Urinary bladder (tissue), 4 donors: ENCODE results near the gene FATE1. TPM values are rescaled to one million over a fixed set of nuclear protein-coding genes. Genes with fewer than 3 reads are reported as not detected.
A peak's percentile ranks its signal among the peaks of the same experiment; 100 is the strongest.

ENCODE experiments used
- DNase-seq: peaks from one replicate; pipeline ENCODE4 v3.0.0-alpha.2; 2015; ENCODE audit errors: extremely low spot score
- H3K27ac ChIP-seq: one replicate; pipeline ENCODE4 v1.5.1; 2013; ENCODE audit warnings: low read depth, mild to moderate bottlenecking, moderate library complexity
- H3K36me3 ChIP-seq: one replicate; pipeline ENCODE4 v1.6.1; 2013; ENCODE audit warnings: mild to moderate bottlenecking, moderate library complexity; ENCODE audit not compliant: insufficient read depth
- H3K4me1 ChIP-seq: one replicate; pipeline ENCODE4 v1.6.1; 2013; ENCODE audit warnings: mild to moderate bottlenecking, moderate library complexity; ENCODE audit not compliant: insufficient read depth
- H3K4me3 ChIP-seq: one replicate; pipeline ENCODE4 v1.5.1; 2013; ENCODE audit warnings: low read depth, low read length
- WGBS: extraction: QIAGEN DNeasy Blood & Tissue Kit; methylation state at CpG from one replicate; pipeline ENCODE4 v1.1.7; 2013; 5-methylcytosine and 5-hydroxymethylcytosine counted together
- polyA plus RNA-seq: library from polyadenylated mRNA; stranded (reverse); fragments of 200-250 nt; gene quantifications from one replicate; pipeline ENCODE4 v1.2.3, GENCODE V29; 2013
- total RNA-seq: library from RNA; depleted of rRNA; stranded (reverse); fragments of >200 nt; gene quantifications from one replicate; pipeline ENCODE4 v1.2.3, GENCODE V29; 2014
- donor health status: healthy with polysubstance abuse.
- donor health status: healthy.

Gene FATE1
- total and polyA plus RNA-seq, 2 donors: 0.13 TPM; not detected in 1

DNA sequence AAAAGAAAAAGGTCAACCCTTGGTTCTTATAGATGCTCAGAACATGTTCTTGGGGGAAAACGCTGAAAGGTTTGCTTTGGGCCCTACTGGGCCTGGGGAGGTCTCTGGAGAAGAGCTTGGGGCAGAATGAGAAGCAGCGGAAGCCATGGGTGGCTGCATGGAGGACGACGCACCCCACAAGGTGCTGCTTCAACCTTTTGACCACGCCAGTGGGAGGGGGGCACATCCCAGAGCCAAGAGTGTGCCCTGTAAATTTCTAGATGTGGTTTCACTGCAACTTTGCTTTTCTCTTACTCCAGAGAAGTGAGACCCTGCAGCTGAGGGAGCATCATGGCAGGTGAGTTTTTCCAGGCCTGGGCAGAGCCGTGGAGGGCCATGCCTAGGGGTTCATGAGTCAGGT lies 17.4 kb upstream of the FATE1 start:
- Histone ChIP-seq H3K36me3 (no peaks in the 10 kb centered on the region), H3K4me1 (no peaks in the 10 kb centered on the region), H3K4me3 (no peak overlapping the region), H3K27ac (no peak overlapping the region)
- DNase-seq: no peak
- WGBS: 94% methylated on average over 6 of the region's 6 CpGs

DNA sequence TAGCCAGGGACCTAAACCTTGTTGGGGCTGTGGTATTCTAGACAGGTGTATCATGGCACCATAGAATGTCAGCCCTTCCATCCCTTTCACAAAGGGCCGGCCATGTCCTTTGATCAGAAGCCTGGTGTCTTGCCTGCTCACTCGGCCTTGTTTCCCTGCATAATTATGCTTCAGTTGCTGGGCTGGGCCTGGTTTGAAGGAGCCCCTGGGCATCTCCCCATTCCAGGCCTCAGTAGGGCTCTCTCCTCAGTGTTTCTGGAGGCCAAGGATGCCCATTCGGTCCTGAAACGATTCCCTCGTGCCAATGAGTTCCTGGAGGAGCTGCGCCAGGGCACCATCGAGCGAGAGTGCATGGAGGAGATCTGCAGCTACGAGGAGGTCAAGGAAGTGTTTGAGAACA lies 16.1 kb upstream of the FATE1 start:
- no peak for DNase-seq
- WGBS: 94% methylated on average over 9 of the region's 9 CpGs

GRCh38 chrX:151700581-151700980 lies 15.3 kb upstream of the FATE1 start:
- Histone ChIP-seq H3K36me3 (no peaks in the 10 kb centered on the region), H3K27ac (no peak overlapping the region), H3K4me3 (no peak overlapping the region), H3K4me1 (no peaks in the 10 kb centered on the region)
- WGBS: 95% methylated on average over 16 of the region's 16 CpGs
- DNase-seq: no peak

More for the DNA sequence above, 16.1 kb upstream of the FATE1 start:
- no peaks in the 10 kb centered on the region for H3K4me1 ChIP-seq
- H3K27ac ChIP-seq: no peak overlapping the region
- H3K36me3 ChIP-seq: no peaks in the 10 kb centered on the region
- H3K4me3 ChIP-seq: no peak overlapping the region

GRCh38 chrX:151701071-151701470 lies 14.8 kb upstream of the FATE1 start:
- no peak for DNase-seq
- H3K4me3 ChIP-seq: no peak overlapping the region
- H3K36me3 ChIP-seq: no peaks in the 10 kb centered on the region
- no peak overlapping the region for H3K27ac ChIP-seq
- 94% methylated on average over 4 of the region's 4 CpGs for WGBS
- H3K4me1 ChIP-seq: no peaks in the 10 kb centered on the region

DNA sequence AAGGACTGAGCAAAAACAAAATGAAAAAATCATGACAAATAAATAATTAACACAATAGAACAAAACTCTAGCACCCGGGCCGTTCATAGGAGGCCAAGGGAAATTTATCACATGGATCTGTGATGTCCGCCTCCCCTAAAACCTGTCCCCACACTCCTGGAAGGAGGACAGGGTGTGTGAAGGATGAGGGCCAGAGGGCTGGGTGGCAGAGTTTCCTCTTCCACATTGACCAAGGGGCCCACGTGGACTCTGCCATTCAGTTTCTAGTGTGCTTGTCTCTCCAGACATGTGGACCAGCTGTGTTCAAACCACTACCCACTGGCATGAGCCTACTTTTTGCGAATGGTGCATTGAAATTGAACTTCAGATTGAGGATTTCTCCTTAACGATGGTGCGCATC lies 14.3 kb upstream of the FATE1 start:
- no peak overlapping the region for H3K27ac ChIP-seq
- H3K4me3 ChIP-seq: no peak overlapping the region
- H3K36me3 ChIP-seq: no peaks in the 10 kb centered on the region
- DNase-seq: no peak
- no peaks in the 10 kb centered on the region for H3K4me1 ChIP-seq
- WGBS: 94% methylated on average over 7 of the region's 7 CpGs

DNA sequence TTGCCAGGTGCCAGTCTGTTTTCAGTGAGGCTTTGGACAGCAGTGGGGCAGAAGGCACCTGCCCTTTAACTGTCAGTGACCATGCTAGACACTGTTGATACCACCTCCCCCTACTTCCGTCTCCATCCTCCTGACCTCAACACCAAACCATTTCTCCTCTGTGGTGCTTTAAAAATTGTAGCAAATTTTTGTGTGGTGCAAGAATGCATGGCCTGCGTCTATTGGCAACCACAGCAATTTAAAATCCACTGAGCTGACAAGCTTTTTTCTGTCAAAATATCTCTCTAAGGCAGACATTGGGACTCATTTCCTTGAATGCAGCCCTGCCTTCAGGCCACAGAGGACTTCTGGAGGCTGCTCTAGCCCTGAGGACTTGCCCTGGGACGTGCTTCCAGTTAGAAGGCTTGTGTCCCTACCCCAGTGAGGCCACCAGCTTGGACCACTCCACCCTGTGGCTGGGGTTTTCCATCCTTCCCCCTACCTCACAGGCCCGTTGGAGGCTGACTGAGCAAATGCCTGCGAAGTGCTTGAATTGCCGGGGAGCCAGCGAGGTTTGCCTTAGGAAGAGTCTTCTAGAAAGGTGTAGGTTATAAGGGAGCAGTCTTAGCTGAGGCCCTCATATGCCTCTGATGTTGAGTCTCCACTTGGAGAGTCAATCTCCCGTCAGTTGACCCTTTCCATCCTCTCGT lies 13.7 kb upstream of the FATE1 start:
- no peak for DNase-seq
- H3K36me3 ChIP-seq: no peaks in the 10 kb centered on the region
- no peak overlapping the region for H3K4me3 ChIP-seq
- WGBS: 84% methylated on average over 9 of the region's 9 CpGs
- no peaks in the 10 kb centered on the region for H3K4me1 ChIP-seq
- no peak overlapping the region for H3K27ac ChIP-seq

GRCh38 chrX:151702741-151703340 lies 13.0 kb upstream of the FATE1 start:
- Histone ChIP-seq H3K27ac (no peak overlapping the region), H3K4me3 (no peak overlapping the region), H3K36me3 (no peaks in the 10 kb centered on the region), H3K4me1 (no peaks in the 10 kb centered on the region)
- no peak for DNase-seq
- WGBS: 70% methylated on average over 7 of the region's 7 CpGs

DNA sequence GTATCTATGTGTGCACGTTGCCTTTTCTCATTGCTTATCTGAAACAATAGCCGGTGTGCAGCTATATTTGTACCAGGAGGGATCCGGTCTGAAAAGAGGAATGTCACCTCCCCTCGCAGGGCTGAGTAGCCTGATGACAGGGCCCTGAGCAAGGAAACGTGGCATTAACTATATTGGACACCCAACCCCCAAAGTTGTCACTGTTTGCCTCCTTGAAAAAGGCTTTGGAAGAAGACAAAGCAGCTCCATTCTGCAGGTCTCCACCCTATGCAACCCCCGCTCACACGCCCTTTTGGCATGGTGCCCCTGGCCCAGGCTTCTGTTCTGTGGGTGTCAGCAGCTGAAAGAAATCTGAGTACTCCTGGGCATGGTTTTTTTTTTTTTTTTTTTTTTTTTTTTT lies 12.3 kb upstream of the FATE1 start:
- no peak overlapping the region for H3K4me3 ChIP-seq
- 14% methylated on average over 7 of the region's 7 CpGs for WGBS
- peak; percentile 8 for DNase-seq

DNA sequence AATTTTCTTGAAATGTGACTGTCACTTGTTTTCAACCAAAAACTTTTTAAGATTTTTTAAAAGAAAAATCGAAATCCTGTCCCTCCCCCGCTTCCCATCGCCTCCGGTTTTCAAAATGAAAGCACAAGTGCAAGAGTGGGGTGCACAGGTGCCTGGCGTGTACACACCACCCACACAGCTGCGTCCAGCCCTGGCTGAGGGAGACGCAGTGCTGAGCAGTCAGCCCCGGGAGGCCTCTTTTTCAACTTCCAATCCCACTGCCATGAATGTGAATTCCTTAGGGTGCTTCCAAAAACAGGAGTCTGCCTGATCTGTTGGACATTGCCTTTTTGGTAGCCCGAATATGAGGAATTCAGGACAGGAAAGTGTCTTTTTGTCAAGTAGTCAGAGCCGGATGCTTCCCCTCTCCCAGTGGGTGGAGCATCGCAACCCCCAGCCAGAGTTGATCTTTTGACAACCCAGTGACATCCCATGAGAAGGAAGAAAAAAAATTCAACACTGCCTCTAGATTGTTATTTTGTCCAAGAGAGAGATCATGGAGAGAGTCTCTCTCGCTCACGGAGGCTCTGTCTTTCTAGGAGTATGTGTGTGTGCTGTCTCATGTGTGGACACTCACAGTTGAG lies 11.7 kb upstream of the FATE1 start:
- DNase-seq: no peak
- no peaks in the 10 kb centered on the region for H3K4me1 ChIP-seq
- H3K27ac ChIP-seq: no peak overlapping the region
- H3K36me3 ChIP-seq: no peaks in the 10 kb centered on the region
- WGBS: 58% methylated on average over 13 of the region's 13 CpGs
- no peak overlapping the region for H3K4me3 ChIP-seq

More for the DNA sequence above, 12.3 kb upstream of the FATE1 start:
- Histone ChIP-seq H3K27ac (no peak overlapping the region), H3K4me1 (no peaks in the 10 kb centered on the region), H3K36me3 (no peaks in the 10 kb centered on the region)

GRCh38 chrX:151708821-151709220 lies 7.0 kb upstream of the FATE1 start:
- no peak overlapping the region for H3K27ac ChIP-seq
- WGBS: 94% methylated on average over 7 of the region's 7 CpGs
- no peaks in the 10 kb centered on the region for H3K4me1 ChIP-seq
- DNase-seq: no peak
- H3K4me3 ChIP-seq: no peak overlapping the region
- no peaks in the 10 kb centered on the region for H3K36me3 ChIP-seq

GRCh38 chrX:151710457-151710856 lies 5.4 kb upstream of the FATE1 start:
- Histone ChIP-seq H3K4me3 (no peak overlapping the region), H3K4me1 (no peaks in the 10 kb centered on the region), H3K36me3 (no peaks in the 10 kb centered on the region), H3K27ac (no peak overlapping the region)
- DNase-seq: no peak
- 71% methylated on average over 2 of the region's 2 CpGs for WGBS

GRCh38 chrX:151711154-151711553 lies 4.7 kb upstream of the FATE1 start:
- H3K36me3 ChIP-seq: no peaks in the 10 kb centered on the region
- no peak overlapping the region for H3K27ac ChIP-seq
- WGBS: 52% methylated on average over 5 of the region's 5 CpGs
- no peaks in the 10 kb centered on the region for H3K4me1 ChIP-seq
- no peak overlapping the region for H3K4me3 ChIP-seq
- no peak for DNase-seq

GRCh38 chrX:151711787-151712186 lies 4.0 kb upstream of the FATE1 start:
- DNase-seq: no peak
- WGBS: 8% methylated on average over 2 of the region's 2 CpGs
- H3K27ac ChIP-seq: no peak overlapping the region
- no peaks in the 10 kb centered on the region for H3K36me3 ChIP-seq
- H3K4me3 ChIP-seq: no peak overlapping the region
- no peaks in the 10 kb centered on the region for H3K4me1 ChIP-seq

DNA sequence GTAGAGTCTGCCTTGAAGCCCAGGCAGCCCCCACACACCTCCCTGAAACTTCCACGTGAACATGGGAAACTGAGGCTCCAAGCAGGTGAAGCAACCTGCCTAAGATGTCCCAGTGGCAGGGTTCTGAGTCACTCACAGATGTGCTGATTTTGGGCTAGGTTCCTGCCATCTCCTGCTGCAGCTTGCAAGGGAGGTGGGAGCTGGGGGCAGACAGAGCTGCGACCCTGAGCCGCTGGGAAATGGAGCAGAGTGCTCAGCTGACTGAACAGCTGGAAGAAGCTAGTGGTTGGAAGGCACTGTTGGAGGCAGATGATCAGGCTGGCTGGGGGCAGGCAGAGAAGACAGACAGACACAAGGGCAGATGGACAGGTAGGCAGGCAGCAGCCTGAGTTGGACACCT lies 3.6 kb upstream of the FATE1 start:
- Histone ChIP-seq H3K4me3 (no peak overlapping the region), H3K4me1 (no peaks in the 10 kb centered on the region), H3K27ac (no peak overlapping the region), H3K36me3 (no peaks in the 10 kb centered on the region)
- no peak for DNase-seq
- WGBS: 37% methylated on average over 3 of the region's 3 CpGs
